Heart right ventricle (tissue), 16 donors: ENCODE measurements around the gene CD40. TPM values are rescaled to one million over a fixed set of nuclear protein-coding genes. Genes with fewer than 3 reads are reported as not detected.

Experiments
- ATAC-seq, 8 donors: fragments of 200-7000 bp; cut with Tn5 transposase; one replicate each; pipeline ENCODE4 v1.9.1; 2020; ENCODE audit warnings: mild to moderate bottlenecking in 8 of 8, moderate library complexity in 8 of 8, moderate number of reproducible peaks in 1 of 8
- DNase-seq, 2 donors: peaks; one replicate each; pipeline ENCODE4 v3.0.0-alpha.2; 2020
- H3K27ac ChIP-seq, 10 donors: fragments of 200-600 bp; sonication (generic) in 2 of 10; one replicate each; pipeline versions ENCODE4 v1.5.0 to v1.8.0; 2020 to 2022; ENCODE audit warnings: mild to moderate bottlenecking in 3 of 10
- H3K27me3 ChIP-seq, 7 donors: fragments of 200-600 bp; one replicate each; pipeline ENCODE4 v1.8.0; 2021 to 2022; ENCODE audit warnings: mild to moderate bottlenecking in 2 of 7
- H3K36me3 ChIP-seq, 9 donors: fragments of 200-600 bp; sonication (generic) in 1 of 9; one replicate each; pipeline versions ENCODE4 v1.5.0 to v1.8.0; 2020 to 2022; ENCODE audit warnings: mild to moderate bottlenecking in 2 of 9
- H3K4me1 ChIP-seq, 9 donors: fragments of 200-600 bp; sonication (generic) in 1 of 9; one replicate each; pipeline versions ENCODE4 v1.5.0 to v1.8.0; 2020 to 2022; ENCODE audit warnings: mild to moderate bottlenecking in 4 of 9
- H3K4me3 ChIP-seq, 10 donors: fragments of 200-600 bp; sonication (generic) in 2 of 10; one replicate each; pipeline versions ENCODE4 v1.5.0 to v1.8.0; 2020 to 2022; ENCODE audit warnings: mild to moderate bottlenecking in 7 of 10, moderate library complexity in 2 of 10
- H3K9me3 ChIP-seq, 11 donors: fragments of 200-600 bp in 10 of 11; sonication (generic) in 2 of 11; one replicate each; pipeline versions ENCODE4 v1.5.0 to v1.8.0; 2013 to 2022; ENCODE audit warnings: mild to moderate bottlenecking in 2 of 11, control low read depth in 1 of 11, moderate library complexity in 1 of 11
- WGBS, 2 donors: extraction: QIAGEN DNeasy Blood & Tissue Kit; methylation state at CpG; one replicate each; pipeline ENCODE4 v1.1.7; 2013; ENCODE audit warnings: inconsistent platforms in 1 of 2; 5-methylcytosine and 5-hydroxymethylcytosine counted together
- intact Hi-C, 10 donors: fragments of 100-400 bp; cut with DNase I; formaldehyde crosslinking; loops; one replicate each; pipeline versions ENCODE4 v1.11.1 to v1.14.2; 2022
- polyA plus RNA-seq, 2 donors: library from polyadenylated mRNA; stranded (reverse); fragments of 200-250 nt; gene quantifications; one replicate each; pipeline ENCODE4 v1.2.3, GENCODE V29; 2013
- total RNA-seq, 10 donors: library from RNA; stranded (reverse); fragmentation: NEBNext Ultra II Directional in 3 of 10; extraction: Animal tissue kit (Norgen Biotek cat#: 25700) in 3 of 10; gene quantifications; one replicate each; pipeline versions ENCODE4 v1.2.1 to v1.2.4, GENCODE V29; 2021 to 2023
- TF ChIP-seq, protein P1 (sequence below), 9 donors: fragments of 200-600 bp; sonication (generic) in 2 of 9; IDR thresholded peaks; one replicate each; pipeline versions ENCODE4 v1.5.0 to v1.8.0; 2021 to 2022; ENCODE audit warnings: antibody characterized with exemption in 9 of 9, mild to moderate bottlenecking in 5 of 9, moderate library complexity in 1 of 9
- donor health status: Arrhythmogenic right ventricular cardiomyopathy.
- donor health status: ischemic (EF 13 %, LVEDD 7.1; RV severe dilation, severe dysfunction).
- donor health status: healthy with polysubstance abuse.
- donor health status: DM: no; HTN: yes; CAD: no.
- donor health status: DM: no; HTN: no; CAD: no.
- donor health status: ischemic (EF 25% LVEDD 6.9; RV normal size, moderate dysfunction).
- donor health status: ischemic (EF 25% LVEDD 5.7; RV mildly dilated, moderate dysfunction).
- donor health status: healthy.
- donor health status: DM: yes; HTN: yes; CAD: no.
- donor health status: Ischemic cardiomyopathy.
- donor health status: ischemic (EF 35%, LVEDD 5.7; RV mildly dilated, moderate dysfunction).
- donor health status: nonischemic (EF 11% LVEDD 7.7; RV severe dilation, severe dysfunction).
- donor health status: DM: yes; HTN: yes; CAD: no.
- donor health status: PGD.
- donor health status: ischemic (EF 29% LVEDD 5.4; RV normal size, mild dysfunction).
- donor health status: nonischemic (EF 23%, LVEDD 6.1; RV moderate dilation, normal function).

The CD40 gene
- total and polyA plus RNA-seq, 12 donors = 2.6 to 25.0 (median 7.2) TPM

- Histone ChIP-seq H3K36me3 (no peaks in the 10 kb centered on the region), H3K4me1 (no peaks in the 10 kb centered on the region), H3K4me3 (no peak overlapping the region), H3K27me3 (peaks cover 12 to 63% (median 42%) of the 10 kb centered on the region in 7 donors), H3K9me3 (no peaks in the 10 kb centered on the region), H3K27ac (no peak overlapping the region)
- TF ChIP-seq, protein P1, sequence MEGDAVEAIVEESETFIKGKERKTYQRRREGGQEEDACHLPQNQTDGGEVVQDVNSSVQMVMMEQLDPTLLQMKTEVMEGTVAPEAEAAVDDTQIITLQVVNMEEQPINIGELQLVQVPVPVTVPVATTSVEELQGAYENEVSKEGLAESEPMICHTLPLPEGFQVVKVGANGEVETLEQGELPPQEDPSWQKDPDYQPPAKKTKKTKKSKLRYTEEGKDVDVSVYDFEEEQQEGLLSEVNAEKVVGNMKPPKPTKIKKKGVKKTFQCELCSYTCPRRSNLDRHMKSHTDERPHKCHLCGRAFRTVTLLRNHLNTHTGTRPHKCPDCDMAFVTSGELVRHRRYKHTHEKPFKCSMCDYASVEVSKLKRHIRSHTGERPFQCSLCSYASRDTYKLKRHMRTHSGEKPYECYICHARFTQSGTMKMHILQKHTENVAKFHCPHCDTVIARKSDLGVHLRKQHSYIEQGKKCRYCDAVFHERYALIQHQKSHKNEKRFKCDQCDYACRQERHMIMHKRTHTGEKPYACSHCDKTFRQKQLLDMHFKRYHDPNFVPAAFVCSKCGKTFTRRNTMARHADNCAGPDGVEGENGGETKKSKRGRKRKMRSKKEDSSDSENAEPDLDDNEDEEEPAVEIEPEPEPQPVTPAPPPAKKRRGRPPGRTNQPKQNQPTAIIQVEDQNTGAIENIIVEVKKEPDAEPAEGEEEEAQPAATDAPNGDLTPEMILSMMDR (IDR thresholded peaks at IDR 0.05) = no peak
- no peak for ATAC-seq
- intact Hi-C loops = loop anchor here in 6 of 10 donors (5.0 to 10.0 kb wide), 2 partner anchors 47 to 154 kb away; partner anchors contain the start of gene SLC12A5 (in 5 of the 6)
- no peak for DNase-seq
- WGBS, 2 donors = 67 to 72% methylated on average over 7 to 8 of the region's 8 CpGs
Observed at GRCh38 chr20:46178891-46179290, 60.8 kb downstream of the CD40 start.

Other genes starting within 250 kb of the CD40 start
- 10 to 100 TPM in 6 of 10 donors, 1 to 10 TPM in 4; 9.2 to 12.0 (median 10.4) TPM for gene ZSWIM1, start 237.1 kb upstream of the CD40 start, total RNA-seq
- gene ZSWIM1, start 237.1 kb upstream of the CD40 start, polyA plus RNA-seq = 1 to 10 TPM; 3.8 to 4.9 TPM
- 1 to 10 TPM; 1.0 to 3.1 (median 2.0) TPM for gene SPATA25, start 230.7 kb upstream of the CD40 start, total RNA-seq
- 1 to 10 TPM in 1 of 2 donors, under 1 TPM in 1; 0.65 to 4.3 TPM for gene SPATA25, start 230.7 kb upstream of the CD40 start, polyA plus RNA-seq
- 10 to 100 TPM in 1 of 10 donors, 1 to 10 TPM in 9; 6.2 to 11.1 (median 8.3) TPM for gene NEURL2, start 227.1 kb upstream of the CD40 start, total RNA-seq
- 1 to 10 TPM; 3.3 to 7.2 TPM for gene NEURL2, start 227.1 kb upstream of the CD40 start, polyA plus RNA-seq
- gene CTSA, start 227.0 kb upstream of the CD40 start, total RNA-seq = 100 to 1,000 TPM in 8 of 10 donors, 10 to 100 TPM in 2; 75.1 to 173 (median 112) TPM
- gene CTSA, start 227.0 kb upstream of the CD40 start, polyA plus RNA-seq = 10 to 100 TPM; 77.4 to 98.7 TPM
- 100 to 1,000 TPM in 2 of 10 donors, 10 to 100 TPM in 8; 10.7 to 230 (median 32.7) TPM for gene PLTP, start 206.2 kb upstream of the CD40 start, total RNA-seq
- 10 to 100 TPM; 39.2 to 55.8 TPM for gene PLTP, start 206.2 kb upstream of the CD40 start, polyA plus RNA-seq
- gene PCIF1, start 183.6 kb upstream of the CD40 start, total RNA-seq = 10 to 100 TPM; 23.6 to 33.1 (median 27.4) TPM
- 10 to 100 TPM; 20.8 to 28.8 TPM for gene PCIF1, start 183.6 kb upstream of the CD40 start, polyA plus RNA-seq
- 10 to 100 TPM in 1 of 10 donors, 1 to 10 TPM in 9; 6.1 to 11.6 (median 7.3) TPM for gene ZNF335, start 146.1 kb upstream of the CD40 start, total RNA-seq
- 10 to 100 TPM in 1 of 2 donors, 1 to 10 TPM in 1; 4.9 to 13.1 TPM for gene ZNF335, start 146.1 kb upstream of the CD40 start, polyA plus RNA-seq
- 10 to 100 TPM in 1 of 10 donors, 1 to 10 TPM in 1, under 1 TPM in 8; 0.47 to 10.6 (median 0.86) TPM for gene MMP9, start 109.4 kb upstream of the CD40 start, total RNA-seq
- under 1 TPM; 0.15 to 0.26 TPM for gene MMP9, start 109.4 kb upstream of the CD40 start, polyA plus RNA-seq
- gene SLC12A5, start 89.1 kb upstream of the CD40 start, total RNA-seq = 1 to 10 TPM in 1 of 10 donors, under 1 TPM in 2, not detected in 7; 0.28 to 1.3 (median 0.87) TPM
- 1 to 10 TPM in 1 of 2 donors, not detected in 1; 1.2 TPM for gene SLC12A5, start 89.1 kb upstream of the CD40 start, polyA plus RNA-seq
- gene NCOA5, start 28.4 kb upstream of the CD40 start, total RNA-seq = 10 to 100 TPM; 10.3 to 22.5 (median 11.6) TPM
- gene NCOA5, start 28.4 kb upstream of the CD40 start, polyA plus RNA-seq = 1 to 10 TPM; 7.6 to 8.4 TPM
- gene CDH22, start 190.2 kb downstream of the CD40 start, total RNA-seq = 10 to 100 TPM in 1 of 10 donors, 1 to 10 TPM in 2, under 1 TPM in 7; 0.16 to 11.0 (median 0.64) TPM
- gene CDH22, start 190.2 kb downstream of the CD40 start, polyA plus RNA-seq = 1 to 10 TPM in 1 of 2 donors, under 1 TPM in 1; 0.04 to 1.0 TPM